Brain microvascular endothelial cell (primary cell): ENCODE results near the gene COL6A6.

Experiments
- DNase-seq: peaks from one replicate; pipeline ENCODE4 v3.0.0-alpha.2; 2020
- H3K27ac ChIP-seq: fragments of 250-450 bp; sonication (Bioruptor Pico); 2 replicates; pipeline ENCODE4 v1.5.1; 2020; ENCODE audit warnings: mild to moderate bottlenecking, moderate library complexity
- H3K27me3 ChIP-seq: fragments of 250-450 bp; sonication (Bioruptor Pico); replicated peaks from 2 replicates; pipeline ENCODE4 v1.5.1; 2020; ENCODE audit warnings: mild to moderate bottlenecking
- H3K36me3 ChIP-seq: fragments of 250-450 bp; sonication (Bioruptor Pico); replicated peaks from 2 replicates; pipeline ENCODE4 v1.5.1; 2020; ENCODE audit warnings: mild to moderate bottlenecking
- H3K4me3 ChIP-seq: 2 replicates; pipeline ENCODE4 v1.5.1; 2011; ENCODE audit warnings: low read depth, mild to moderate bottlenecking, control low read depth, low read length, moderate library complexity
- CTCF ChIP-seq: IDR thresholded peaks from 2 replicates; pipeline ENCODE4 v1.5.1; 2011; ENCODE audit warnings: low read depth, mild to moderate bottlenecking, moderate library complexity, low read length, control low read depth, inconsistent platforms; ENCODE audit errors: missing control alignments
- in situ Hi-C: cut with HindIII; loops from 2 replicates; pipeline ENCODE4 v1.10.0; 2017; ENCODE audit warnings: low sequenced_read_pairs, low pct_ligation_motif_present

COL6A6 gene

GRCh38 chr3:130522399-130522798, 5.4 kb downstream of the COL6A6 start:
- no peak for TF ChIP-seq CTCF
- no peaks in the 10 kb centered on the region for H3K36me3 ChIP-seq
- H3K27me3 ChIP-seq = peaks cover 4% of the 10 kb centered on the region
- no peak overlapping the region for H3K4me3 ChIP-seq
- DNase-seq = no peak
- in situ Hi-C loops = no loop called here
- H3K27ac ChIP-seq = no peak overlapping the region

DNA sequence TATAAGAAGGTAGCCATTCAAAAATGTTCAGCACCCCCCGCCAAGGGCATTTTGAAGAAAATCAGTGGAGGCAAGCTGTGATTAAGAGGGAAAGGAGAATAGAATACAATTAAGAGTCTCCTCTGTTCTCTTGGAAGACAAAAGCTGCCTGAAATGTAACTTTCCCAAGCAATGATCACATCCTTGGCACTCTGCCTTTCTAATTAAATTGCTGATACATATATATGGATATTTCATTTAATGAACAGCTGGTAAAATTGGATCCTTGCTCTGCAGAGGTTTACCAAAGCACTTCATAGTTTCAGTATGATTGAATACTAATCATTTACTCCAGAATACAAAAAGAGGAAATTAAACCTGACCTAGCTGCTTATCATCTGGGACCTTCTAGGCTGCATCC, 10.4 kb downstream of the COL6A6 start:
- no peak for TF ChIP-seq CTCF
- H3K36me3 ChIP-seq = no peaks in the 10 kb centered on the region
- H3K27ac ChIP-seq = no peak overlapping the region
- in situ Hi-C loops = no loop called here
- DNase-seq = no peak
- H3K27me3 ChIP-seq = no peaks in the 10 kb centered on the region
- H3K4me3 ChIP-seq = no peak overlapping the region

GRCh38 chr3:130528120-130528519, 11.1 kb downstream of the COL6A6 start:
- Histone ChIP-seq H3K27ac (no peak overlapping the region), H3K4me3 (no peak overlapping the region), H3K36me3 (no peaks in the 10 kb centered on the region), H3K27me3 (no peaks in the 10 kb centered on the region)
- in situ Hi-C loops = no loop called here
- no peak for TF ChIP-seq CTCF
- no peak for DNase-seq

DNA sequence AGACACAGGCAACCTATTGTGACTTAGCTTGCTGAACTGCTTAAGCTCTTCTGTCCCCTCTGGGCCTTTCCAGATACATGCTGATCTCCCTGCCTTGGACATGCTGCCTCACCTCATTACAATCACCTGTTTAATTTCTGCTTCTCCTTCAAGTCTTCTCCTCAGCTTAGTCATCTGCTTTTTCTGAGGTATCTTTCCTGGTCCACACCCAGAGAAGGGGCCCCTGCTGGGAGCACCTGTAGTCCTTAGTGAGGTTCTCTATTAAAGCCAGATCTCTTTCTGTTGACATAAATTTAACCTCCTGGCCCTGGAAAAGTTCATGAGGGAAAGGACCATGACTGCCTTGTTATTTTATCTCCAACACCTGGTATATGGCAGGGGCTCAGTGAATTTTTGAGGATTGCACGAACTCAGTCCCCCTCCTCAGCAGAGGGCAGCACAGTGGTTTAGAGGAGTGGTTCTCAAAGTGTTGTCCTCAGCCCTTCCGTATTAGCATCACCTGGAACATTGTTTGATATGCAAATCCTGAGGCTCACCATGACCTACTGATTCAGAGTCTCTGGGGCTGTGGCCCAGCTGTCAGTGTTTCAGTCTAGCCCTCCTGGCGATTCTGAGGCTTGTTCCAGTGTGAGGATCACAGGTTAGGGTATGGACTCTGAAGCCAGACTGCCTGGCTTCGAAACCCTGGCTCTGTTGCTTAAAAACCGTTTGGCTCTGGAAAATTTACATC, 12.7 kb downstream of the COL6A6 start:
- in situ Hi-C loops = no loop called here
- Histone ChIP-seq H3K27ac (no peak overlapping the region), H3K4me3 (no peak overlapping the region), H3K36me3 (no peaks in the 10 kb centered on the region), H3K27me3 (no peaks in the 10 kb centered on the region)
- no peak for DNase-seq
- TF ChIP-seq CTCF = no peak

DNA sequence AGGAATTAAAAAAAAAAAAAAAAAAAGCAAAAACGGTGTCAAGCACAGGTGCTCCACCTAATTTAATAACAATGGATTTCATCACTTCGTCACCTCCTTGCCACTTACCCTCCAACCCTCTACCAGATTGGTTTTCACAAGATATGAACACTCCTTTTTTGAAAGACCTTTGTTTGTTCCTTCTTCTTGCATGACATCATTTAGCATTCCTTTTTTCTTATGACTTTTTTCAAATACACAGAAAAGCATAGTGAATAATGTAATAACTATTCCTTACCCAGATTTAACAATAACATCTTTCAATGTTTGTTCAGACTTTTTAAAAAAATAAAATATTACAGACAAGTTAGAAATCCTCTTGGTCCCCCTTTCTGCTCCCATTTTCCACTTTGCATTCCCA, 16.3 kb downstream of the COL6A6 start:
- in situ Hi-C loops = no loop called here
- Histone ChIP-seq H3K36me3 (no peaks in the 10 kb centered on the region), H3K4me3 (no peak overlapping the region), H3K27ac (no peak overlapping the region), H3K27me3 (no peaks in the 10 kb centered on the region)
- no peak for DNase-seq
- TF ChIP-seq CTCF = no peak
